ENCODE results near the gene NFU1. TPM values are rescaled to one million over a fixed set of nuclear protein-coding genes. Genes with fewer than 3 reads are reported as not detected.

The NFU1 gene
- total and polyA plus RNA-seq, 2 of the 4 experiments (the other 2 are of a cell fraction), result 24.0 to 32.4 TPM

GRCh38 chr2:69454976-69455375 is 17.7 kb upstream of the NFU1 start:
- no peak overlapping the region for H3K14ac ChIP-seq (replicated peaks; ENCODE audit: low read depth, low read length)
- ChIA-PET CTCF (no interaction called here), POLR2A (ENCODE audit: unreplicated experiment) (no interaction called here)
- H2BK5ac ChIP-seq (ENCODE audit: low read depth, low read length, poor library complexity, severe bottlenecking), result no peak overlapping the region
- H3K79me1 ChIP-seq (ENCODE audit: low read depth in 1 of 2, low read length in 2 of 2), result no peaks in the 10 kb centered on the region
- H4K91ac ChIP-seq (ENCODE audit: insufficient read depth, low read depth, low read length), result no peak overlapping the region
- TF ChIP-seq MXI1 (IDR thresholded peaks at IDR 0.05; ENCODE audit: borderline replicate concordance, low read depth, low read length) (no peak), MAFK (IDR thresholded peaks at IDR 0.05; ENCODE audit: low read depth, low read length) (no peak), ELK1 (IDR thresholded peaks at IDR 0.05; ENCODE audit: borderline replicate concordance, low read depth, low read length) (no peak), MAZ (IDR thresholded peaks at IDR 0.05; ENCODE audit: borderline replicate concordance, low read depth, low read length) (no peak), USF2 (IDR thresholded peaks at IDR 0.05; ENCODE audit: low read depth, low read length) (no peak), CEBPB (IDR thresholded peaks at IDR 0.05; ENCODE audit: low read depth, low read length) (no peak), RAD21 (IDR thresholded peaks at IDR 0.05; ENCODE audit: low read length) (no peak), BHLHE40 (IDR thresholded peaks at IDR 0.05; ENCODE audit: low read depth, low read length) (no peak), NFE2L2 (IDR thresholded peaks at IDR 0.05; ENCODE audit: low read depth, low read length) (no peak), RCOR1 (IDR thresholded peaks at IDR 0.05; ENCODE audit: insufficient replicate concordance, low read length) (no peak), CHD1 (IDR thresholded peaks at IDR 0.05; ENCODE audit: low read depth, low read length) (no peak), FOS (IDR thresholded peaks at IDR 0.05; ENCODE audit: low read depth, low read length) (no peak), CTCF (conservative IDR thresholded peaks at IDR 0.05; ENCODE audit: low read depth, low read length) (no peak), RFX5 (IDR thresholded peaks at IDR 0.05; ENCODE audit: low read depth, low read length) (no peak), SMC3 (IDR thresholded peaks at IDR 0.05; ENCODE audit: low read depth, low read length) (no peak), POLR2A (IDR thresholded peaks at IDR 0.05; ENCODE audit: low read depth, low read length) (no peak)
- no peak overlapping the region for H2AK5ac ChIP-seq (ENCODE audit: low read depth, low read length)
- H3K36me3 ChIP-seq (ENCODE audit: control insufficient read depth, insufficient read depth, low read length), result no peaks in the 10 kb centered on the region
- H2BK15ac ChIP-seq (ENCODE audit: low read depth, low read length), result no peak overlapping the region
- H4K5ac ChIP-seq (ENCODE audit: low read depth, low read length), result no peak overlapping the region
- 0 out of 2 replicates have a peak, but pooled peaks cover 2% of the 10 kb centered on the region for H3K4me1 ChIP-seq (ENCODE audit: control insufficient read depth, insufficient read depth, low read length)
- no peak overlapping the region for H2AFZ ChIP-seq (replicated peaks; ENCODE audit: low read length, poor library complexity)
- no peak overlapping the region for H3K4me3 ChIP-seq (ENCODE audit: insufficient read depth, low read depth, low read length)
- no peak overlapping the region for H3K4me2 ChIP-seq (ENCODE audit: low read depth, low read length)
- no peak overlapping the region for H3K4ac ChIP-seq (ENCODE audit: low read depth, low read length)
- H3K27ac ChIP-seq (ENCODE audit: insufficient read depth, low read length), result no peak overlapping the region
- intact Hi-C loops (cut with micrococcal nuclease), result no loop called here
- DNase-seq, result no peak
- H3K27me3 ChIP-seq (ENCODE audit: control insufficient read depth, insufficient read depth, low read length), result no peaks in the 10 kb centered on the region
- H2BK120ac ChIP-seq (ENCODE audit: low read depth, low read length), result no peak overlapping the region
- in situ Hi-C loops (cut with MboI; ENCODE audit: low sequenced_read_pairs), result no loop called here
- no peak overlapping the region for H3K9ac ChIP-seq (ENCODE audit: low read depth, low read length)
- no peak for ATAC-seq (ENCODE audit: low read depth)
- no peak overlapping the region for H3K23ac ChIP-seq (ENCODE audit: low read depth, low read length)
- H3K18ac ChIP-seq (ENCODE audit: low read depth, low read length), result no peak overlapping the region
- no peak overlapping the region for H4K8ac ChIP-seq (ENCODE audit: low read depth in 2 of 2, low read length in 2 of 2)
- no peak overlapping the region for H3K56ac ChIP-seq (ENCODE audit: extremely low read depth, insufficient read depth, low read length)
- no peaks in the 10 kb centered on the region for H3K9me3 ChIP-seq (ENCODE audit: control insufficient read depth, insufficient read depth, low read length)
- no CpG with 5 or more reads among the region's 2 CpGs for WGBS, 2 experiments (ENCODE audit: extremely low coverage in 2 of 2, insufficient read length in 1 of 2)
- H4K20me1 ChIP-seq (ENCODE audit: insufficient read depth, low read length), result no peaks in the 10 kb centered on the region
- H2AK9ac ChIP-seq (replicated peaks; ENCODE audit: low read depth, low read length, poor library complexity), result no peak overlapping the region
- dilution Hi-C loops (cut with HindIII; ENCODE audit: low sequenced_read_pairs, unreplicated experiment), result no loop called here
- no TSS peak for BruUV-seq (replicated peaks)
- H2BK20ac ChIP-seq (ENCODE audit: low read depth, low read length), result no peak overlapping the region
- H3K9me1 ChIP-seq (ENCODE audit: insufficient read depth, low read length), result no peaks in the 10 kb centered on the region
